ENCODE results near the gene RALGAPA1.
"Not testable (repeated sequence)": the region's sequence is repeated elsewhere in the genome, so short reads cannot be mapped to it uniquely, and the experiment has no call there.

Gene RALGAPA1

GRCh38 chr14:35741345-35742031, 67.6 kb downstream of the RALGAPA1 start:
- no peaks in the 10 kb centered on the region for H3K9me3 ChIP-seq
- no peak for TF ChIP-seq CTCF (IDR thresholded peaks at IDR 0.05)

GRCh38 chr14:35740215-35740614, 68.9 kb downstream of the RALGAPA1 start:
- Histone ChIP-seq H3K27me3 (no peaks in the 10 kb centered on the region), H3K4me3 (no peak overlapping the region), H3K4me1 (no peaks in the 10 kb centered on the region), H3K27ac (no peak overlapping the region), H3K36me3 (peaks cover 42 to 64% (median 59%) of the 10 kb centered on the region in 3 donors), H3K9me3 (no peaks in the 10 kb centered on the region)
- no peak for DNase-seq
- intact Hi-C loops (cut with DNase I; ENCODE audit: low total_unique reads) = no loop called here
- TF ChIP-seq CTCF (IDR thresholded peaks at IDR 0.05) = no peak

More at GRCh38 chr14:35741345-35742031, 67.6 kb downstream of the RALGAPA1 start:
- no peak for DNase-seq
- no peaks in the 10 kb centered on the region for H3K4me1 ChIP-seq
- H3K4me3 ChIP-seq = no peak overlapping the region
- intact Hi-C loops (cut with DNase I; ENCODE audit: low total_unique reads) = no loop called here
- no peak overlapping the region for H3K27ac ChIP-seq
- H3K27me3 ChIP-seq = no peaks in the 10 kb centered on the region
- H3K36me3 ChIP-seq = peaks cover 37 to 65% (median 55%) of the 10 kb centered on the region in 3 donors

- intact Hi-C loops (cut with DNase I; ENCODE audit: low total_unique reads); H3K4me1 ChIP-seq; DNase-seq; H3K27ac ChIP-seq; H3K4me3 ChIP-seq; H3K27me3 ChIP-seq; H3K9me3 ChIP-seq: not testable (repeated sequence)
- H3K36me3 ChIP-seq = peaks cover 24 to 39% (median 38%) of the 10 kb centered on the region in 3 donors
Observed at GRCh38 chr14:35735163-35735562, 73.9 kb downstream of the RALGAPA1 start.

- H3K9me3 ChIP-seq; H3K4me3 ChIP-seq; intact Hi-C loops (cut with DNase I; ENCODE audit: low total_unique reads); H3K27ac ChIP-seq; DNase-seq; H3K4me1 ChIP-seq; H3K27me3 ChIP-seq: not testable (repeated sequence)
- H3K36me3 ChIP-seq = peaks cover 24 to 46% (median 32%) of the 10 kb centered on the region in 3 donors
Observed at GRCh38 chr14:35733510-35733909, 75.6 kb downstream of the RALGAPA1 start.

- no peak for TF ChIP-seq CTCF (IDR thresholded peaks at IDR 0.05)
- Histone ChIP-seq H3K27me3 (no peaks in the 10 kb centered on the region), H3K4me3 (no peak overlapping the region), H3K9me3 (no peaks in the 10 kb centered on the region), H3K36me3 (peaks cover 29 to 40% (median 30%) of the 10 kb centered on the region in 3 donors), H3K4me1 (no peaks in the 10 kb centered on the region), H3K27ac (no peak overlapping the region)
- no peak for DNase-seq
- intact Hi-C loops (cut with DNase I; ENCODE audit: low total_unique reads) = no loop called here
Observed at GRCh38 chr14:35730871-35731270, 78.2 kb downstream of the RALGAPA1 start.

GRCh38 chr14:35727764-35728163, 81.3 kb downstream of the RALGAPA1 start:
- no peak overlapping the region for H3K27ac ChIP-seq
- peaks cover 11 to 29% (median 13%) of the 10 kb centered on the region in 3 donors for H3K36me3 ChIP-seq
- no peak overlapping the region for H3K4me3 ChIP-seq
- H3K9me3 ChIP-seq = no peaks in the 10 kb centered on the region
- H3K4me1 ChIP-seq = no peaks in the 10 kb centered on the region
- no peaks in the 10 kb centered on the region for H3K27me3 ChIP-seq
- DNase-seq = no peak
- no peak for TF ChIP-seq CTCF (IDR thresholded peaks at IDR 0.05)
- intact Hi-C loops (cut with DNase I; ENCODE audit: low total_unique reads) = no loop called here

All from tibial artery (tissue), 4 donors.